Astrocyte (in vitro differentiated cells and primary cell): ENCODE measurements around the gene TBK1. TPM values are rescaled to one million over a fixed set of nuclear protein-coding genes. Genes with fewer than 3 reads are reported as not detected.

Experiments
- DNase-seq: peaks from one replicate; pipeline ENCODE4 v3.0.0-alpha.2; 2010; ENCODE audit warnings: low read depth
- FAIRE-seq: peaks from 2 replicates; lab custom pipeline; 2011; peaks lifted over from hg19 to GRCh38; lab: Jason Lieb, UNC
- H2AFZ ChIP-seq: 2 replicates; pipeline ENCODE4 v1.6.0; 2012; ENCODE audit warnings: low read depth, low read length, inconsistent platforms
- H3K27ac ChIP-seq: 2 replicates; pipeline ENCODE4 v1.5.1; 2011; ENCODE audit warnings: low read depth, low read length, inconsistent platforms
- H3K27me3 ChIP-seq: 2 replicates; pipeline ENCODE4 v1.6.0; 2011; ENCODE audit warnings: low read length, inconsistent platforms; ENCODE audit not compliant: insufficient read depth
- H3K36me3 ChIP-seq: 2 replicates; pipeline ENCODE4 v1.5.1; 2011; ENCODE audit warnings: low read length, inconsistent platforms; ENCODE audit not compliant: insufficient read depth
- H3K4me1 ChIP-seq: 2 replicates; pipeline ENCODE4 v1.5.1; 2011; ENCODE audit warnings: low read length, inconsistent platforms; ENCODE audit not compliant: insufficient read depth
- H3K4me2 ChIP-seq: 2 replicates; pipeline ENCODE4 v1.6.0; 2012; ENCODE audit warnings: low read length, inconsistent platforms
- H3K4me3 ChIP-seq: 2 replicates; pipeline ENCODE4 v1.5.1; 2011; ENCODE audit warnings: low read depth, mild to moderate bottlenecking, low read length, inconsistent platforms; ENCODE audit not compliant: insufficient read depth
- H3K79me2 ChIP-seq: 2 replicates; pipeline ENCODE4 v1.6.0; 2012; ENCODE audit warnings: mild to moderate bottlenecking, low read length, inconsistent platforms; ENCODE audit not compliant: insufficient read depth
- H3K9ac ChIP-seq: 2 replicates; pipeline ENCODE4 v1.6.0; 2012; ENCODE audit warnings: mild to moderate bottlenecking, low read length, inconsistent platforms
- H3K9me3 ChIP-seq: 2 replicates; pipeline ENCODE4 v1.5.1; 2012; ENCODE audit warnings: low read depth, mild to moderate bottlenecking, low read length, inconsistent platforms; ENCODE audit not compliant: insufficient read depth
- H4K20me1 ChIP-seq: 2 replicates; pipeline ENCODE4 v1.6.0; 2012; ENCODE audit warnings: low read length, inconsistent platforms; ENCODE audit not compliant: insufficient read depth
- H3K27ac Mint-ChIP-seq: one replicate; pipeline ENCODE4 v1.8.0; 2021; ENCODE audit warnings: mild to moderate bottlenecking, mixed read lengths; ENCODE audit not compliant: unreplicated experiment
- H3K27me3 Mint-ChIP-seq: one replicate; pipeline ENCODE4 v1.8.0; 2021; ENCODE audit warnings: low read depth, mixed read lengths; ENCODE audit not compliant: unreplicated experiment
- H3K36me3 Mint-ChIP-seq: one replicate; pipeline ENCODE4 v1.8.0; 2021; ENCODE audit warnings: low read depth, mixed read lengths; ENCODE audit not compliant: unreplicated experiment
- H3K4me1 Mint-ChIP-seq: one replicate; pipeline ENCODE4 v1.8.0; 2021; ENCODE audit warnings: low read depth, mixed read lengths; ENCODE audit not compliant: unreplicated experiment
- H3K4me3 Mint-ChIP-seq: one replicate; pipeline ENCODE4 v1.8.0; 2021; ENCODE audit warnings: mild to moderate bottlenecking, moderate library complexity, mixed read lengths; ENCODE audit not compliant: unreplicated experiment
- H3K9me3 Mint-ChIP-seq: one replicate; pipeline ENCODE4 v1.8.0; 2021; ENCODE audit warnings: mild to moderate bottlenecking, mixed read lengths; ENCODE audit not compliant: unreplicated experiment
- EZH2 ChIP-seq: IDR thresholded peaks from 2 replicates; pipeline ENCODE4 v1.6.1; 2012; ENCODE audit warnings: mild to moderate bottlenecking, low read length, inconsistent platforms; ENCODE audit not compliant: insufficient read depth
- total RNA-seq: library from RNA; stranded (reverse); gene quantifications from 2 replicates; pipeline ENCODE4 v1.2.1, GENCODE V29; 2021
- TF ChIP-seq, protein P1 (sequence below): IDR thresholded peaks from 2 replicates; pipeline ENCODE4 v1.5.1; 2011; ENCODE audit warnings: low read depth, mild to moderate bottlenecking, inconsistent platforms, low read length, moderate library complexity; ENCODE audit not compliant: insufficient read depth

The TBK1 gene
- total RNA-seq, 1 donor from 2014 or later = 23.7 TPM

DNA sequence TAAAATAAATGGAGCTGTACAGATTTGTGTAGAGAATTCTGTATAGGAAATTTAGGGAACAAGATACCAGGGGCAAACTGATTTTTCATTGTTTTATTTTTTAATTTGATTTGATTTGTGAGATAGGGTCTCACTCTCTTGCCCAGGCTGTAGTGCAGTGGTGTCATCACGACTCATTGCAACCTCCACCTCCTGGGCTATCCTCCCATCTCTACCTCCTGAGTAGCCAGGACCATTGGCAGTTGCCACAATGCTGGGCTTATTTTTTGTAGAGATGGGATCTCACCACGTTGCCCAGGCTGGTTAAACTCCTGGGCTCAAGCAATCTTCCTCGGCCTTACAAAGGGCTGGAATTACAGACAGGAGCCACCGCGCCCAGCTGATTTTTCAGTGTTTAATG lies 18.0 kb upstream of the TBK1 start:
- Histone ChIP-seq H3K4me1 (no peaks in the 10 kb centered on the region), H3K79me2 (peaks cover 4% of the 10 kb centered on the region), H3K36me3 (peaks cover 81% of the 10 kb centered on the region), H4K20me1 (peaks cover 25% of the 10 kb centered on the region), H2AFZ (no peak overlapping the region), H3K9ac (no peak overlapping the region), H3K4me2 (no peak overlapping the region), H3K4me3 (no peak overlapping the region), H3K9me3 (no peaks in the 10 kb centered on the region), H3K27ac (no peak overlapping the region), H3K27me3 (no peaks in the 10 kb centered on the region)
- peaks cover 36% of the 10 kb centered on the region for H3K36me3 Mint-ChIP-seq
- TF ChIP-seq, protein P1, sequence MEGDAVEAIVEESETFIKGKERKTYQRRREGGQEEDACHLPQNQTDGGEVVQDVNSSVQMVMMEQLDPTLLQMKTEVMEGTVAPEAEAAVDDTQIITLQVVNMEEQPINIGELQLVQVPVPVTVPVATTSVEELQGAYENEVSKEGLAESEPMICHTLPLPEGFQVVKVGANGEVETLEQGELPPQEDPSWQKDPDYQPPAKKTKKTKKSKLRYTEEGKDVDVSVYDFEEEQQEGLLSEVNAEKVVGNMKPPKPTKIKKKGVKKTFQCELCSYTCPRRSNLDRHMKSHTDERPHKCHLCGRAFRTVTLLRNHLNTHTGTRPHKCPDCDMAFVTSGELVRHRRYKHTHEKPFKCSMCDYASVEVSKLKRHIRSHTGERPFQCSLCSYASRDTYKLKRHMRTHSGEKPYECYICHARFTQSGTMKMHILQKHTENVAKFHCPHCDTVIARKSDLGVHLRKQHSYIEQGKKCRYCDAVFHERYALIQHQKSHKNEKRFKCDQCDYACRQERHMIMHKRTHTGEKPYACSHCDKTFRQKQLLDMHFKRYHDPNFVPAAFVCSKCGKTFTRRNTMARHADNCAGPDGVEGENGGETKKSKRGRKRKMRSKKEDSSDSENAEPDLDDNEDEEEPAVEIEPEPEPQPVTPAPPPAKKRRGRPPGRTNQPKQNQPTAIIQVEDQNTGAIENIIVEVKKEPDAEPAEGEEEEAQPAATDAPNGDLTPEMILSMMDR = no peak
- TF ChIP-seq EZH2 = no peak
- H3K27ac Mint-ChIP-seq = no peak overlapping the region
- no peak for FAIRE-seq
- peaks cover 15% of the 10 kb centered on the region for H3K4me1 Mint-ChIP-seq
- H3K9me3 Mint-ChIP-seq = no peaks in the 10 kb centered on the region
- no peaks in the 10 kb centered on the region for H3K27me3 Mint-ChIP-seq
- no peak for DNase-seq
- no peak overlapping the region for H3K4me3 Mint-ChIP-seq

DNA sequence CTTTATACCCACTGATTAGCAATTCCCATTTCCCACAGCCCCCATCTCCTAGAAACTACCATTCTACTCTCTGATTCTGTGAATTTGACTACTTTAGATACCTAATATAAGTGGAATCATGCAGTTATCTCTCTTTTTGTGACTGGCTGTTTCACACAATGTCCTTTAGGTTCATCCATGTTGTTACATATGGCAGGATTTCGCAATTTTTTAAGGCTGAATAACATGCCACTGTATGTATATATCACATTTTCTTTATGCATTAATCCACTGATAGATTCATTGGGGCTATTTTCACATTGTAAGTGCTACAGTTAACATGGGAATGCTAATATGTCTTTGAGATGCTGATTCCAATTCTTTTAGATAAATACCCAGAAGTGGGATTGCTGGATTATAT lies 11.8 kb upstream of the TBK1 start:
- Mint-ChIP-seq H3K4me1 (no peaks in the 10 kb centered on the region), H3K36me3 (peaks cover 16% of the 10 kb centered on the region), H3K27ac (no peak overlapping the region), H3K27me3 (no peaks in the 10 kb centered on the region), H3K4me3 (no peak overlapping the region), H3K9me3 (no peaks in the 10 kb centered on the region)
- peaks cover 18% of the 10 kb centered on the region for H4K20me1 ChIP-seq
- H3K9ac ChIP-seq = no peak overlapping the region
- DNase-seq (no peak), FAIRE-seq (no peak)
- H3K4me1 ChIP-seq = no peaks in the 10 kb centered on the region
- no peak overlapping the region for H2AFZ ChIP-seq
- no peaks in the 10 kb centered on the region for H3K9me3 ChIP-seq
- no peak overlapping the region for H3K4me2 ChIP-seq
- H3K27ac ChIP-seq = no peak overlapping the region
- peaks cover 74% of the 10 kb centered on the region for H3K36me3 ChIP-seq
- no peaks in the 10 kb centered on the region for H3K27me3 ChIP-seq
- no peaks in the 10 kb centered on the region for H3K79me2 ChIP-seq
- TF ChIP-seq, protein P1 = no peak
- TF ChIP-seq EZH2 = no peak
- H3K4me3 ChIP-seq = no peak overlapping the region

DNA sequence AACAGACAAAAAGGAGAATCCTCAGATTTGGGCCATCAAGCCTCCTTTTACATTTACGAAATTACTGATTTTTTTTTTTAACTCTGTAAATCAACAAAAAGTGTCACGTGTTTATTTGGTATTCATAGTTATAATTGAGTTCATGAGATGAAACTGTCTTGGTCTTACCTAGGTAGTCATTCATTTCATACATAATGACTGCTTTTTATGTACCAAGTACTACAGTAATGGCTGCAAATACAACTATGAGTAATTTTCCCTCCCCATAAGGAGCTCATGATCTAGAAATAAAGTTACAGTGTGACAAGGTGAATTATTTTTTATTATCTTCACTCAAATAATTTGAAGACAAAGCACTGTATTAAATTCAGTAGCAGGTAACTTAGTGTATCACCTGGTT lies 6.4 kb upstream of the TBK1 start:
- FAIRE-seq = no peak
- no peak overlapping the region for H3K27ac ChIP-seq
- TF ChIP-seq EZH2 = no peak
- TF ChIP-seq, protein P1 = no peak

More for the DNA sequence above, 6.4 kb upstream of the TBK1 start:
- H3K9ac ChIP-seq = no peak overlapping the region
- Mint-ChIP-seq H3K9me3 (no peaks in the 10 kb centered on the region), H3K27me3 (no peaks in the 10 kb centered on the region), H3K4me1 (peaks cover 4% of the 10 kb centered on the region), H3K4me3 (no peak overlapping the region), H3K36me3 (peaks cover 12% of the 10 kb centered on the region), H3K27ac (no peak overlapping the region)
- peaks cover 51% of the 10 kb centered on the region for H3K36me3 ChIP-seq
- no peaks in the 10 kb centered on the region for H3K27me3 ChIP-seq
- no peaks in the 10 kb centered on the region for H3K9me3 ChIP-seq
- H3K79me2 ChIP-seq = no peaks in the 10 kb centered on the region
- no peak overlapping the region for H3K4me2 ChIP-seq
- DNase-seq = no peak
- H4K20me1 ChIP-seq = peaks cover 7% of the 10 kb centered on the region
- H3K4me1 ChIP-seq = no peaks in the 10 kb centered on the region
- no peak overlapping the region for H3K4me3 ChIP-seq
- H2AFZ ChIP-seq = no peak overlapping the region
